Measurements from ENCODE around the gene ZNF79. TPM values are rescaled to one million over a fixed set of nuclear protein-coding genes. Genes with fewer than 3 reads are reported as not detected.

ZNF79 gene
- total and polyA plus RNA-seq, 2 of the 8 experiments (the other 6 are each of a cell fraction or from before 2014, with no cell fraction given): 2.4 to 7.4 TPM

- TF ChIP-seq CTCF (IDR thresholded peaks at IDR 0.05; ENCODE audit: control extremely low read depth in 1 of 3, insufficient read depth in 1 of 3, low read depth in 1 of 3, low read length in 3 of 3) (peak in 1 of 3 experiments; percentile 15; a peak in 1 of 4 replicates), BCL11A (IDR thresholded peaks at IDR 0.05; ENCODE audit: low read depth in 2 of 2, low read length in 2 of 2) (no peak), GABPA (IDR thresholded peaks at IDR 0.05; ENCODE audit: borderline replicate concordance, insufficient read depth, low read length) (no peak), TEAD4 (IDR thresholded peaks at IDR 0.05; ENCODE audit: low read depth, low read length) (no peak)
- Histone ChIP-seq H3K23ac (ENCODE audit: insufficient read length) (no peak overlapping the region), H4K5ac (ENCODE audit: insufficient read length, low read depth, low read length) (no peak overlapping the region), H3K14ac (ENCODE audit: insufficient read length) (no peak overlapping the region), H3K27me3 (replicated peaks in 1 of 4; ENCODE audit: control insufficient read depth in 3 of 4, extremely low read depth in 1 of 4, insufficient read depth in 3 of 4, low read length in 3 of 4) (peaks cover 0 to 6% (median 0%) of the 10 kb centered on the region in 4 experiments; a peak in 3 of 7 replicates), H3K4me2 (ENCODE audit: insufficient read depth in 1 of 2, low read depth in 2 of 2, low read length in 2 of 2) (no peak overlapping the region), H3K18ac (ENCODE audit: extremely low read depth, low read length) (no peak overlapping the region), H3K9me3 (ENCODE audit: insufficient read depth in 2 of 2, low read depth in 1 of 2, low read length in 1 of 2) (no peaks in the 10 kb centered on the region), H3K23me2 (ENCODE audit: low read depth, low read length) (peaks cover 14% of the 10 kb centered on the region), H2BK20ac (ENCODE audit: low read length) (no peak overlapping the region), H4K20me1 (replicated peaks in 1 of 2; ENCODE audit: control insufficient read depth in 1 of 2, insufficient read depth in 2 of 2, low read length in 2 of 2) (peaks cover 5 to 6% of the 10 kb centered on the region in 2 experiments), H2BK15ac (ENCODE audit: low read length) (no peak overlapping the region), H2BK120ac (replicated peaks; ENCODE audit: low read depth, low read length) (no peak overlapping the region), H3K4ac (replicated peaks; ENCODE audit: insufficient read length, low read depth, low read length) (no peak overlapping the region), H3K27ac (ENCODE audit: low read depth, low read length) (no peak overlapping the region), H3K56ac (replicated peaks; ENCODE audit: insufficient read length, low read depth, low read length) (no peak overlapping the region), H2BK12ac (ENCODE audit: low read depth, low read length) (no peak overlapping the region), H3K9ac (replicated peaks in 1 of 4; ENCODE audit: extremely low read depth in 1 of 4, low read depth in 3 of 4, low read length in 3 of 4) (no peak overlapping the region), H2AFZ (ENCODE audit: low read length) (no peak overlapping the region), H4K8ac (ENCODE audit: extremely low read depth, insufficient read depth, low read length) (no peak overlapping the region), H3K36me3 (ENCODE audit: control insufficient read depth in 2 of 4, insufficient read depth in 4 of 4, low read length in 3 of 4) (no peaks in the 10 kb centered on the region), H4K91ac (replicated peaks; ENCODE audit: insufficient read length, low read length) (no peak overlapping the region), H2BK5ac (ENCODE audit: low read depth, low read length) (no peak overlapping the region), H3K79me1 (ENCODE audit: low read depth, low read length) (peaks cover under 1% of the 10 kb centered on the region), H3K79me2 (ENCODE audit: control insufficient read depth in 1 of 2, insufficient read depth in 2 of 2, low read length in 2 of 2) (peaks cover 0 to 7% of the 10 kb centered on the region in 2 experiments; a peak in 1 of 4 replicates), H3K4me3 (ENCODE audit: extremely low read depth in 1 of 4, insufficient read depth in 2 of 4, low read depth in 3 of 4, low read length in 4 of 4) (no peak overlapping the region), H2AK5ac (ENCODE audit: low read depth, low read length) (no peak overlapping the region), H3K4me1 (replicated peaks in 1 of 4; ENCODE audit: control insufficient read depth in 3 of 4, insufficient read depth in 4 of 4, low read length in 3 of 4) (peaks cover 0 to 13% (median 6%) of the 10 kb centered on the region in 4 experiments; a peak in 6 of 7 replicates)
- POLR2A ChIA-PET (ENCODE audit: partially characterized antibody): interaction anchor here (0.7 to 1.8 kb wide), 2 partner anchors 39 to 86 kb away, joined by 3 to 7 read pairs; no protein-coding TSS in a partner anchor
- 100% methylated on average over 2 of the region's 2 CpGs; no CpG with 5 or more reads in 1 of the 2 experiments for WGBS, 2 experiments (ENCODE audit: extremely low coverage in 1 of 2, insufficient coverage in 1 of 2, insufficient read length in 1 of 2, insufficient replicate concordance in 2 of 2, low coverage in 1 of 2, low lambda C conversion rate in 2 of 2, missing lambda C conversion rate in 1 of 2)
- CTCF ChIA-PET (ENCODE audit: partially characterized antibody): interaction anchor here (0.6 to 2.0 kb wide), 10 partner anchors 9 to 180 kb away, joined by 3 to 9 read pairs (median 4); no protein-coding TSS in a partner anchor
- DNase-seq (ENCODE audit: low read depth in 1 of 2, low spot score in 2 of 2) (no peak), FAIRE-seq (no peak)
These were observed 30.5 kb upstream of the ZNF79 start for GRCh38 chr9:127393645-127394044.

Measured in H1 (cell line).